Hematopoietic multipotent progenitor cell treated with erythropoietin and hydrocortisone succinate and interleukin-3 and kit ligand, for 4 days (in vitro differentiated cells): Measurements from ENCODE around the gene STK4.
A peak's percentile ranks its signal among the peaks of the same experiment; 100 is the strongest.
"Not testable (repeated sequence)": the region's sequence is repeated elsewhere in the genome, so short reads cannot be mapped to it uniquely, and the experiment has no call there.

Experiments
- DNase-seq: peaks from one replicate; pipeline ENCODE4 v3.0.0-alpha.2; 2015

The STK4 gene

GRCh38 chr20:45058168-45058850, 92.0 kb downstream of the STK4 start:
- no peak for DNase-seq

DNA sequence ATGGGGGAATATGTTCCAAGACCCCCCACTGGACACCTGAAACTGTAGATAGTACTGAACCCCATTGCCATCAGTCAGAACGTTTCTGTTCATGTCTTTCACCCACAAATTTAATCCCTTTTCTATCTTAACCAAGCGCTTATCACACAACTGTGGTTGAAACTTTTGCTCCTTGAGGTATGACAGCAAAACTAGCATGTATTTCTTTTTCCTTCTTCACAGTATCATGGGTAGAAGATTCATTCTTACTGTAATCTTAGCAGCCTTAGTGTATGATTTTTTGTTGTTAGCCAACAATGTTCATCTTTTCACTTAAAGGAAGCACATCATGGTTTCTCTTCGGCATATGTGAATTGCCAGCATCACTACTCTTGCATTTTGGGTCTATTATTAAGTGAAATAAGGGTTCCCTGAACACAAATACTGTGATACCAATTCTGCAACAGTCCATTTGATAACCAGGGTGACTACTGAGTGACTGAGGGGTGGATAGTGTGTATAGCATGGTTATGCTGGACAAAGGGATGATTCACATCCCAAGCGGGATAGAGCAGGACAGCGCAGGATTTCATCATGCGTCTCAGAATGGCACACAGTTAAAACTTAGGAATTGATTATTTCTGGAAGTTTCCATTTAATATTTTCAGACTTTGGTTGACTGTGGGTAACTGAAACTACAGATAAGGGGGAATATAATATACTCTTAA, 92.9 kb downstream of the STK4 start:
- no peak for DNase-seq

DNA sequence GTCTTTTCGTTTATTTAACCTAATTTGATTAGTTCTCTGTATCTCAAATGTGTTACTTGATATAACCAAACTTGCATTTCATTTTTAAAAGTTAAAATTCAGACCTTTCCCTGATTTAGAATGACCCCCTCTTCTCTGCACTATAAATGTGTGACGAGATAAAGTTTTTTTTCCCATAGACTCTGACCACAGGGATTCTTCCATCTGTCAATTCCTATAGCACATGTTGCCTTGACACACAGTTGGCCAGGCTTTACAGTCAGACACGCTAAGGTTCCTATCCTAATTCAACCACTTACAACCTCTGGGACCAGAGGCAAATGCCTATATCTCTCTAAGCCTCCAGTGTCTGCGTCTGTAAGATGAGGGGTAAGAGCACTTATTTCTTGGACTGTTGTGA, 94.0 kb downstream of the STK4 start:
- no peak for DNase-seq

- no peak for DNase-seq
Measured at GRCh38 chr20:45061244-45061643, 94.9 kb downstream of the STK4 start.

GRCh38 chr20:45063107-45063506, 96.8 kb downstream of the STK4 start:
- not testable (repeated sequence) for DNase-seq

DNA sequence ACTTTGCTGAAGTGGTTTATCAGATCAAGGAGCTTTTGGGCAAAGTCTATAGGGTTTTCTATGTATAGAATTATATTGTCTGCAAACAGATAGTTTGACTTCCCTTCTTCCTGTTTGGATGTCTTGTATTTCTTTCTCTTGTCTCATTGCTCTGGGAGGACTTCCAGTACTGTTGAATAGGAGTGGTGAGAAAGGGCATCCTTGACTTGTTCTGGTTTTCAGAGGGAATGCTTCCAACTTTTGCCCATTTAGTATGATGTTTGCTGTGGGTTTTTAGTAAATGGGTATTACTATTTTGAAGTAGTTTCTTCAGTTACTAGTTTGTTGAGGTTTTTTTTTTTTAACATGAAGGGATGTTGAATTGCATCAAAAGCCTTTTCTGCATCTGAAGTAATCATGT, 98.5 kb downstream of the STK4 start:
- no peak for DNase-seq

- DNase-seq, result no peak
Measured at GRCh38 chr20:45066372-45066771, 100.1 kb downstream of the STK4 start.

- DNase-seq, result no peak
Measured at GRCh38 chr20:45067087-45067486, 100.8 kb downstream of the STK4 start.

DNA sequence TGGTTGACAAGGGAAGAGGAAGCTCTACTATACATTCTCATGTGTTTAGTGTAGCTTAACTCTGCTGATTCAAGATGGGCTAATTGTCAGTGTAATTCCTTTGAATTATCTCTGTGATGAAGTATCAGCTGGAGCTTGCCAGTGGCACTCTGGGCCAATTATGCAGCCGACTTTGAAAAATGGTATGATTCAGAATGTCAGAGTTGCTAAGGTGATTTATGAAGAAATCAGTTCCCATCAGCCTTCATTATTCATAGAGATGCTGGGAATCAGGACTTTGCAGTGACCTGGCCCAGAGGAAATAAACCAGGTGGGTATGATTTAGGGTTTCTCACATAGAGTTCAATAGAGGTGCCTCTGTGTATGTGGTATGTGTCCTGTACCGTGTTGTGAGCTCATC, 101.2 kb downstream of the STK4 start:
- no peak for DNase-seq

- no peak for DNase-seq
Measured at GRCh38 chr20:45069261-45069660, 102.9 kb downstream of the STK4 start.

- no peak for DNase-seq
Measured at GRCh38 chr20:45070932-45071632, 104.8 kb downstream of the STK4 start.

- no peak for DNase-seq
Measured at GRCh38 chr20:45072066-45072465, 105.8 kb downstream of the STK4 start.

- DNase-seq, result no peak
Measured at GRCh38 chr20:45073221-45073620, 106.9 kb downstream of the STK4 start.

- DNase-seq, result no peak
Measured at GRCh38 chr20:45077559-45077958, 111.2 kb downstream of the STK4 start.

GRCh38 chr20:45080867-45081624, 114.7 kb downstream of the STK4 start:
- peak; percentile 58 for DNase-seq

GRCh38 chr20:45082468-45082867, 116.2 kb downstream of the STK4 start:
- DNase-seq, result no peak

DNA sequence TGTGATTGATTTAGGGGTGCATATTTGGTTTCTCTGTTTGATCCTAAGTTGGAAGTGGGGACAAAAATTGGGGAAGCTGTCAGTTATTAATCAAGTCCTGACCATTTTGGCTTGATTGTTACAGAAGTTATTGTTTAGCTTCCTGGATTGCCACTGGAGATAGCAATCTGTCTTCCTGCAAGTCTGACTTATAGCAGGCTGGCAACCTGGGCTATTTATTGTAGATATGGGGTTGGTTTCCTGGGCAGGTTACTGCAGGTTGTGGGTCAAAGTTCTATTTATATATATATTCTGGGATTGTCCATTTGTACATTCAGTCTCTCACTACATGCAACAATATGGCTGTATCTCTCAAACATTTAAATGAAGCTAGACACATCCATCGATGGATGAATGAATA, 116.8 kb downstream of the STK4 start:
- DNase-seq, result no peak

DNA sequence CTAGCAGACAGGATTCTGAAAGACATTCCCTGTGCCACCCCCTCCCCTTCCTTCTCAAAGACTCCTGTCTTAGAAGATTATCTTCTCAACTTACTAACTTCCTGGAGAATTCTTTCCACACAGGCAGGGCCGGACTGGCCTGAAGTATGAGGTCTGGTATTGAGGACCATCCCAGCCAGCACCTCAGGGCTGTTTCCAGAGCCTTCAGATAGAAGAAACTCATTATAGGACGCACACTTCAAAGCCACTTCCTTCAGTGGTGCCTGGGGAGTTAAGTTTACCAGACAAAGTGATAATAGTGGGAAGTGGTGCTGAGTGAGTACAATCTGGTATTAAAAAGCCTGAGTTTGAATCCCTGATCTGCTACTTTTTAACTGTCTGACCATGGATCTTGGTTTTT, 119.0 kb downstream of the STK4 start:
- DNase-seq, result no peak

- DNase-seq, result no peak
Measured at GRCh38 chr20:45085867-45086266, 119.6 kb downstream of the STK4 start.

- DNase-seq, result peak; percentile 51
Measured at GRCh38 chr20:45087097-45087790, 120.9 kb downstream of the STK4 start.

DNA sequence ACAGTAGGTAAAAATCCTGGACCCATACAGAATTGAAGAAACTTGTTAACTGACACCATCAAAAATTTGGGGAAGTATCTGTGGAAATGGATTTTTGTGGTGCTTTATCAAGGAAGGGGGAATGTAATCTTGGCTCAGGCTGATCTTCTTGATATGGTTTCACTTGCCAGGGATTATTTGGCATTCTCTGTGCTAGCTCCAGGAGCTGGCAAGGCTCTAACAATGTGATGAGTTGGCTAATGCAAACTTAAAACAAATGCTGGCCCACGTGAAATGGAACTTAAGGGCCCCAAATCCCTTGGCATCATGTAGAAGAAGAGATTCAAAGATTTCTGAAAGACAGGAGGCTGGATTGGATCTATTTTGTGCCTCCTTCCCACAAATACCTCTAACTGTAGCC, 121.5 kb downstream of the STK4 start:
- no peak for DNase-seq

DNA sequence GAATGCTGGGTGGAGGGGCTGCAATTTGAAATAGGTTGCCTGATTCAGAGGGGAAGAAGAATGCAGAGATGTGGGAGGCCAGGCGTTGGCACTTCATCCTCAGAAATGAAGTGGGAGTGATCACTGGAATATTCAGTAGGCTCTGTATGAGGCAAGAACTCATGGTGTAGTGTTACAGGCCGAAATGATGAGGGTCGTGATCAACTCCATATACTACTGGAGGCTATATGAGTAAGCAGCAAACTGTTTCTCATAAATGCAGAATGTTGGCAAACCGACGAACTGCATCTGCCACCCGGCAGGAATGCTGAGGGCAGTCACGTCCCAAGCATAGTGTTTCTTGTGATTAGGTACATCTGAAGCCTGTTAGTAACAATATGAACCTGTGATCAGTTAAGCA, 121.9 kb downstream of the STK4 start:
- DNase-seq, result no peak

DNA sequence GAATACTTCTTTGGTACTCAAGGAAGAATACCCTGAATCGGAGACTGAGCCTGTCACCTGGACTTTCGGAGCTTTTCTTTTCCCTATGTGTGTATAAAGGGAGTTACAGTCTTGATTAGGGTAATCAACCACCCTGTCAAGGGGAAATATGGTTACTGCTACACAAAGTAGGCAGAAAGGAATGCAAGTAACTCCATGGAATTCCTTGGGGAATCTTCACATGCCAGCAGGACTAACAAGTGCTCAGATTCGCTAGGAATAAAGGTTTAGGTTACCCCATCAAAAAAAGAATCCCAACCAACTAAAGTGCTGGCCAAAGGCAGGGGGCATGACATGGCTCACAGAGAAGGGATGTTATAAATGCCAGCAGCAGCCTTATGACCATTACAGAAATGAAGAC, 124.2 kb downstream of the STK4 start:
- DNase-seq, result no peak
